ENCODE measurements around the gene FANCE. TPM values are rescaled to one million over a fixed set of nuclear protein-coding genes. Genes with fewer than 3 reads are reported as not detected.
A peak's percentile ranks its signal among the peaks of the same experiment; 100 is the strongest.

The FANCE gene
- total RNA-seq, 1 donor from 2014 or later: 9.2 TPM

GRCh38 chr6:35470663-35471120 is 18.6 kb downstream of the FANCE start:
- DNase-seq (no peak), ATAC-seq (ENCODE audit: low read depth) (peak; percentile 13)
- intact Hi-C loops (cut with micrococcal nuclease): no loop called here
- Mint-ChIP-seq H3K27me3 (no peaks in the 10 kb centered on the region), H3K4me1 (peaks cover 50% of the 10 kb centered on the region), H3K4me3 (peak overlapping the region; percentile 96), H3K9me3 (no peaks in the 10 kb centered on the region), H3K27ac (peak overlapping the region; percentile 98), H3K36me3 (ENCODE audit: low read depth) (peaks cover 76% of the 10 kb centered on the region)
- POLR2A ChIA-PET: interaction anchor here (0.6 to 3.0 kb wide), 8 partner anchors 10 to 910 kb away, joined by 3 to 15 read pairs (median 4); partner anchors contain the start of genes TEAD3 and ZNF76
- TF ChIP-seq CTCF (IDR thresholded peaks at IDR 0.05): no peak
- CTCF ChIA-PET: interaction anchor here (0.6 to 2.1 kb wide), 4 partner anchors 10 to 266 kb away, joined by 3 to 5 read pairs (median 4); partner anchors contain the start of gene ARMC12

GRCh38 chr6:35471836-35472345 is 19.8 kb downstream of the FANCE start:
- H3K4me1 Mint-ChIP-seq: peaks cover 50% of the 10 kb centered on the region
- intact Hi-C loops (cut with micrococcal nuclease): no loop called here
- no peak for DNase-seq
- peak overlapping the region; percentile 60 for H3K27ac Mint-ChIP-seq
- ChIA-PET CTCF (interaction anchor here (2.1 kb wide), 1 partner anchor 9 kb away, joined by 5 read pairs; no protein-coding TSS in a partner anchor), POLR2A (interaction anchor here (0.6 to 3.0 kb wide), 7 partner anchors 9 to 212 kb away, joined by 3 to 15 read pairs (median 6); partner anchors contain the start of genes PPARD, TEAD3 and ZNF76)
- no peak for ATAC-seq (ENCODE audit: low read depth)
- no peak for TF ChIP-seq CTCF (IDR thresholded peaks at IDR 0.05)
- H3K27me3 Mint-ChIP-seq: no peaks in the 10 kb centered on the region
- H3K9me3 Mint-ChIP-seq: no peaks in the 10 kb centered on the region
- H3K4me3 Mint-ChIP-seq: no peak overlapping the region
- H3K36me3 Mint-ChIP-seq (ENCODE audit: low read depth): peaks cover 69% of the 10 kb centered on the region

GRCh38 chr6:35473075-35473849 is 21.1 kb downstream of the FANCE start:
- Mint-ChIP-seq H3K4me3 (no peak overlapping the region), H3K9me3 (no peaks in the 10 kb centered on the region), H3K27me3 (no peaks in the 10 kb centered on the region), H3K4me1 (peaks cover 38% of the 10 kb centered on the region), H3K27ac (peak overlapping the region; percentile 35), H3K36me3 (ENCODE audit: low read depth) (peaks cover 62% of the 10 kb centered on the region)
- intact Hi-C loops (cut with micrococcal nuclease): no loop called here
- ChIA-PET CTCF (no interaction called here), POLR2A (interaction anchor here (0.6 to 3.0 kb wide), 13 partner anchors 8 to 1402 kb away, joined by 3 to 15 read pairs (median 5); partner anchors contain the start of genes FANCE, PPARD and TEAD3)
- no peak for DNase-seq
- no peak for TF ChIP-seq CTCF (IDR thresholded peaks at IDR 0.05)
- no peak for ATAC-seq (ENCODE audit: low read depth)

- ChIA-PET CTCF (no interaction called here), POLR2A (interaction anchor here (0.6 to 1.6 kb wide), 7 partner anchors 16 to 263 kb away, joined by 3 to 7 read pairs (median 4); partner anchors contain the start of gene FANCE)
- Mint-ChIP-seq H3K27me3 (no peaks in the 10 kb centered on the region), H3K27ac (peak overlapping the region; percentile 35), H3K4me3 (no peak overlapping the region), H3K36me3 (ENCODE audit: low read depth) (peaks cover 57% of the 10 kb centered on the region), H3K4me1 (peaks cover 37% of the 10 kb centered on the region), H3K9me3 (no peaks in the 10 kb centered on the region)
- intact Hi-C loops (cut with micrococcal nuclease): no loop called here
- ATAC-seq (ENCODE audit: low read depth): no peak
- no peak for TF ChIP-seq CTCF (IDR thresholded peaks at IDR 0.05)
- no peak for DNase-seq
These were observed 21.7 kb downstream of the FANCE start for GRCh38 chr6:35473850-35474130.
